Measurements from ENCODE around the gene NEK11.
"Not testable (repeated sequence)": the region's sequence is repeated elsewhere in the genome, so short reads cannot be mapped to it uniquely, and the experiment has no call there.

The NEK11 gene

GRCh38 chr3:131304890-131305289 lies 278.2 kb downstream of the NEK11 start:
- TF ChIP-seq ZNF274 (IDR thresholded peaks at IDR 0.05; ENCODE audit: low read depth, low read length) = no peak
- no peak overlapping the region for H3K4me3 ChIP-seq (ENCODE audit: low read length)

GRCh38 chr3:131306242-131306641 lies 279.6 kb downstream of the NEK11 start:
- TF ChIP-seq ZNF274 (IDR thresholded peaks at IDR 0.05; ENCODE audit: low read depth, low read length) = no peak
- no peak overlapping the region for H3K4me3 ChIP-seq (ENCODE audit: low read length)

DNA sequence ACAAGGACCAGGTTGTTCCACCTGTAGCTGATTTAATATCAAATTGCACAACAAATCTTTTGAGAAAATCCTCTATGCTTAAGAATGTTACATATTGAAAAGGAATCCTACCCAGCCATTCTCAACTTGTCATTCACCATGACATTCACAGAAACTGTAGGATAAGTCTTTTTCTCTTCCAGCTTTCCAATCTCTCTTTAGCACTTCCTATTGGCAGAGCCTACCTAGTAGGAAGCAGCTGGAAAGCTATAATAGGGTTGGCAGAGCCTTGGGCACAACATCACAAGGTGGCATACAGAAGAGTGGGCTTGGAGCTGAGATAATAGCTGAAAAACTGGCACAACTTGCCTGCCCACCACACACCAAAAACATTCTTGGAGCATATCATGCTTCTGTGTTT lies 287.6 kb downstream of the NEK11 start:
- no peak for TF ChIP-seq ZNF274 (IDR thresholded peaks at IDR 0.05; ENCODE audit: low read depth, low read length)
- H3K4me3 ChIP-seq (ENCODE audit: low read length) = no peak overlapping the region

- no peak overlapping the region for H3K4me3 ChIP-seq (ENCODE audit: low read length)
- no peak for TF ChIP-seq ZNF274 (IDR thresholded peaks at IDR 0.05; ENCODE audit: low read depth, low read length)
Observed at GRCh38 chr3:131315162-131315561, 288.5 kb downstream of the NEK11 start.

GRCh38 chr3:131317667-131318066 lies 291.0 kb downstream of the NEK11 start:
- no peak overlapping the region for H3K4me3 ChIP-seq (ENCODE audit: low read length)
- TF ChIP-seq ZNF274 (IDR thresholded peaks at IDR 0.05; ENCODE audit: low read depth, low read length) = no peak

DNA sequence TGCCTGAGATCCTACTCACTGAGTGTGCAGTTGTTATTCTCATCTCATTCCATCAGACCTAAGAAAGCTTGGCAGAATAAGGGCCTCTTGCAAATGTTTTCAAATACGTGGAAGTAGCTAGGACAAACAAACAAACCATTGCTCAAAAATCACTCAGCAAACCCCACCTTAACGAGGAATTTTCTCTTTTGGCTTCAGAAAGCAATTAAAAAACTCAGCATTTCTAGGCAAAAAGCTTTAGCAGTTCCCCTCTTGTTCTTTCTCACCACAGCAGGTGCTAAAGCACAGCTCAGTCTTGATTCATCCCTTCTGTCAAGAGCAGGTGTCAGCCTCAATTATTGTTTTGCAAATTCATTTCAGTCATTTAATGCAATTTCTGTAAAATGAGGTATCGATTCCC lies 296.3 kb downstream of the NEK11 start:
- H3K4me3 ChIP-seq (ENCODE audit: low read length) = no peak overlapping the region
- no peak for TF ChIP-seq ZNF274 (IDR thresholded peaks at IDR 0.05; ENCODE audit: low read depth, low read length)

DNA sequence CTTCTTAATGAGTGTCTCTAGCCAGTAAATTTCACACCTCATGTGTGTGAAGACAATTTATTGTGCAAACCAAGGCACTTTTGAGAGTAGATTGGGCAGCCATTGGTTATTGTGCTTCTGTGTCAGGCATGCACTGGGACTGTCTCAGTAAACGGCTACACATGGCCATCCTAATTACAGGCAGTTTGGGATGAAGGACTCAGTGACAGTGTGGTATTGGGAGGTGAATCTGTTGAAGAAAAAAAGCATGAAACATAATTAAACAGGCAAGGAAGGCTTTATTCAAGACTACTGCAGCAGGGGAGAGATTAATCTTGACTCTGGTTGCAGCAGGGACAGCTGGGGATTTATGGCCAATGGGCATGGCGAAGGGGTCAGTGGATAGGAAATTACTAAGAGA lies 297.1 kb downstream of the NEK11 start:
- TF ChIP-seq ZNF274 (IDR thresholded peaks at IDR 0.05; ENCODE audit: low read depth, low read length) = no peak
- no peak overlapping the region for H3K4me3 ChIP-seq (ENCODE audit: low read length)

DNA sequence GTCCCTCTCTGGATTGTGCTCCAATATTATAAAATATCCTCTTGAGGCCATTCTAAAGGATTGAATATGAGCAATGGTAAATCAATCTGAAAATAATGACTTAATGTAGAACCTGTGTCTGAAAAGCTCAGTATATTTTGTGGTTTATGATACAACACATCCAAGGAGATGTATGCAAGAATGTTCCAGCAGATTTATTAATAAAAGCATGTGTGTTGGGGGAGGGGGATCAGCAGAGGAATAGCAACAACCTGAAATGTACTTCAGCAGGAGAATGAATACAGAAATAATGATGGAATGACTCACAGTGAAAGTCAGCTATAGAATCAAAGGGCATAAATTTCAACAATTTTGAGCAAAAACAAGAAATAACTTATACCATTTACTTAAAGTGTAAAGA lies 298.2 kb downstream of the NEK11 start:
- TF ChIP-seq ZNF274 (IDR thresholded peaks at IDR 0.05; ENCODE audit: low read depth, low read length) = no peak
- H3K4me3 ChIP-seq (ENCODE audit: low read length) = no peak overlapping the region

GRCh38 chr3:131326307-131326706 lies 299.6 kb downstream of the NEK11 start:
- no peak overlapping the region for H3K4me3 ChIP-seq (ENCODE audit: low read length)
- TF ChIP-seq ZNF274 (IDR thresholded peaks at IDR 0.05; ENCODE audit: low read depth, low read length) = no peak

DNA sequence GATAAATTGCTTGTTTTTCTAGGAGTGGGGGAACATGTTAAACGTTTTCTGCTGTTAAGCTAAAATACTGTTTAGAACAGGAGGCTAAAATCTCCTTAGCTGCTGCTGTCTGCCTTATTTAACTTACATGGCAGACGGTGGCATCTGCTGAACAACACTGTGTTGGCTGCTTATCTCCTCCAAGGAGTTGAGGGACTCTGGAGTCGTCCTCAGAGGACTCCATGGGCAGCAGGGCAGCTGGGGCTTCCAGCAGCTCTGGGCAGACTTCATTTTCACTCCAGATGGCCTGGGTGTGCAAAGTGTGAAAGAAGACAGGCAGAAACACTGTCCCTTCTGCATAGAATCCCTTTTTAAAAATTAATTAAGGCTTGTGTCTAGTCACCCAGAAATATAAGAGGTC lies 302.0 kb downstream of the NEK11 start:
- no peak overlapping the region for H3K4me3 ChIP-seq (ENCODE audit: low read length)
- TF ChIP-seq ZNF274 (IDR thresholded peaks at IDR 0.05; ENCODE audit: low read depth, low read length) = no peak

- no peak for TF ChIP-seq ZNF274 (IDR thresholded peaks at IDR 0.05; ENCODE audit: low read depth, low read length)
- no peak overlapping the region for H3K4me3 ChIP-seq (ENCODE audit: low read length)
Observed at GRCh38 chr3:131329774-131330173, 303.1 kb downstream of the NEK11 start.

DNA sequence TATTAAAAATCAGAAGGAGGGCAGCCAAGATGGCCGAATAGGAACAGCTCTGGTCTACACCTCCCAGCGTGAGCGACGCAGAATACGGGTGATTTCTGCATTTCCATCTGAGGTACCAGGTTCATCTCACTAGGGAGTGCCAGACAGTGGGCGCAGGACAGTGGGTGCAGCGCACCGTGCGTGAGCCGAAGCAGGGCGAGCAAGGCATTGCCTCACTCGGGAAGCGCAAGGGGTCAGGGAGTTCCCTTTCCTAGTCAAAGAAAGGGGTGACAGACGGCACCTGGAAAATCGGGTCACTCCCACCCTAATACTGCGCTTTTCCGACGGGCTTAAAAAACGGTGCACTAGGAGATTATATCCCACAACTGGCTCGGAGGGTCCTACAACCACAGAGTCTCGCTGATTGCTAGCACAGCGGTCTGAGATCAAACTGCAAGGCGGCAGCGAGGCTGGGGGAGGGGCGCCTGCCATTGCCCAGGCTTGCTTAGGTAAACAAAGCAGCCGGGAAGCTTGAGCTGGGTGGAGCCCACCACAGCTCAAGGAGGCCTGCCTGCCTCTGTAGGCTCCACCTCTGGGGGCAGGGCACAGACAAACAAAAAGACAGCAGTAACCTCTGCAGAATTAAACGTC lies 304.9 kb downstream of the NEK11 start:
- H3K4me3 ChIP-seq (ENCODE audit: low read length) = not testable (repeated sequence)

DNA sequence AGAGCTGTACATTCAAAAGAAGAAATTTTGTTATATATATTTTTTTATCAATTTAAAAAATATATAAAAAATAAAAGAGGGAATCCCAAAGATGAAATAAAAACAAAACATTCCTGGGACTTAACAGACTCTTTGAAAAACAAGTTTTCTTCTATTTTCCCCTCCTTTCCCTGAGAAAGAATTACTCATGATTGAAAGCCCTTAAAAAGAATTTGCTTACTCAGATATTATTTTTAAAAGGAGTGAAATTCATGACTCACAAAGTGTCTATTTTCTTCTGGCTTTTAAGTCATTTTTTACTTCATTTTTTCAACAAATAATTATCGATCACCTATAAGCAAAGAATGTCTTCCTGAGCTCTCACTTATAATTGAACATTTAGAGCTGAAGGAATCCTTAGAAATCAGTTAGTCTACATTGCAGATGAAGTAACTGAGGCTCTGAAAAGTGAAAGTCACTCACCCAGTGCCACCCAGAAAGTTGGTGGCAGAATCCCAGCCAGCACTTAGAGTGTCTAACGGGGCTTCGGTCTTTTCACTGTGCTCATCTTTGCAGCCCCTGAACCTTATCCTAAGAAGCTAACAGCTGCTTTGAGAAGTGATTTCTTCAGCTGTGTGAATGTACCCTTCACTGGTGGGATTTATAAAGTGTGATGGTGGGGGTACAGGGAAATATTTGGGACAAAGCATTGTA lies 312.4 kb downstream of the NEK11 start:
- no peak for TF ChIP-seq ZNF274 (IDR thresholded peaks at IDR 0.05; ENCODE audit: low read depth, low read length)
- no peak overlapping the region for H3K4me3 ChIP-seq (ENCODE audit: low read length)

DNA sequence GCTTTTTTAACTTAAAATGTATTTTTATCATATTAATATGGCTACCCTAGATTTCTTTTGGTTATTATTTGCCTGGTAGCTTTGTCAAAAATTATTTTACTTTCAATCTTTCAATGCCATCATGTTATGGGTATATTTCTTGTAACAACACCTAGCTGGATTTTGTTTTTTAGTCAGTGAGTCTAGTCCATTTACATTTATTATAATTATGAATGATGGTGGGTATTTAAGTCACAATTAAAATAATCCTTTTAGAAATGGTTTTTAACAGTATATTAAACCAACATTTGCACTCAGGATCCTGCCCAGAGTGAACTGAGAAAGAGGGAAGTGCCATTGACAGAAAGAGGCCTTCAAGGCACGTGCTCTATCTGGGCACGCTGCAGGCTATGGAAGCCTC lies 315.1 kb downstream of the NEK11 start:
- no peak for TF ChIP-seq ZNF274 (IDR thresholded peaks at IDR 0.05; ENCODE audit: low read depth, low read length)
- H3K4me3 ChIP-seq (ENCODE audit: low read length) = no peak overlapping the region

DNA sequence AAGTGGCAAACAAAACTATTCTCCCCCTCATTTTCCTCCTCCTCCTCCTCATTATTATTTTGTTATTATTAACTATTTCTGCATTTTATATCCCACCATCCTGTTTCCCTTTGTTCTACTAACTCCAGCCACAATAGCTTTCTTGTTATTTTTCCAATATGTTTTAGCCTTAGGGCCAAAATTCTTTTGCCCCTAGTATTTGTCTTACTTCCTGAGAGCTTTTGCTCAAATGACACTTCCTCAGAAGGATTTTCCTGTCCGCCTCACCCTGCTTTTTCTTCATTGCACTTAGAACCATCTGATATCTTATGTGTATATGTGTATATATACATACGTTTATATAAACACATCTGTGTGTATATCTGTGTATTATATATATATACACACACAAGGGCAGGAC lies 322.2 kb downstream of the NEK11 start:
- H3K4me3 ChIP-seq (ENCODE audit: low read length) = no peak overlapping the region
- no peak for TF ChIP-seq ZNF274 (IDR thresholded peaks at IDR 0.05; ENCODE audit: low read depth, low read length)

- no peak overlapping the region for H3K4me3 ChIP-seq (ENCODE audit: low read length)
- TF ChIP-seq ZNF274 (IDR thresholded peaks at IDR 0.05; ENCODE audit: low read depth, low read length) = no peak
Observed at GRCh38 chr3:131349454-131349853, 322.8 kb downstream of the NEK11 start.

All from GM08714 (cell line).